ENCODE data around the gene EFCAB6. TPM values are rescaled to one million over a fixed set of nuclear protein-coding genes. Genes with fewer than 3 reads are reported as not detected.

The EFCAB6 gene
- total and polyA plus RNA-seq, 4 donors: 0.14 to 2.1 (median 0.53) TPM

- Histone ChIP-seq H3K4me3 (ENCODE audit: low read depth in 1 of 3, low read length in 3 of 3) (no peak overlapping the region), H3K9me3 (ENCODE audit: control insufficient read depth in 4 of 4, low read length in 3 of 4) (no peaks in the 10 kb centered on the region), H3K27ac (ENCODE audit: low read depth in 1 of 2, low read length in 2 of 2) (no peak overlapping the region), H3K36me3 (ENCODE audit: control insufficient read depth in 4 of 4, insufficient read depth in 3 of 4, low read depth in 1 of 4, low read length in 3 of 4) (peaks cover 4 to 38% (median 8%) of the 10 kb centered on the region in 4 donors), H3K4me1 (ENCODE audit: control insufficient read depth in 4 of 4, insufficient read depth in 4 of 4, low read length in 3 of 4) (no peaks in the 10 kb centered on the region), H3K9ac (ENCODE audit: low read depth in 1 of 2, low read length in 2 of 2) (no peak overlapping the region), H3K27me3 (ENCODE audit: control insufficient read depth in 4 of 4, insufficient read depth in 4 of 4, low read length in 3 of 4) (no peaks in the 10 kb centered on the region)
- WGBS: over 99% methylated on average over 3 of the region's 3 CpGs
- no peak for TF ChIP-seq GABPA (IDR thresholded peaks at IDR 0.05 in 1 of 2, conservative IDR thresholded peaks at IDR 0.05 in 1 of 2)
- no peak for TF ChIP-seq CTCF (IDR thresholded peaks at IDR 0.05; ENCODE audit: low read depth, low read length, missing input control)
- no peak for TF ChIP-seq RXRA (IDR thresholded peaks at IDR 0.05)
- no peak for TF ChIP-seq SP1 (IDR thresholded peaks at IDR 0.05)
- no peak for TF ChIP-seq ATF3 (IDR thresholded peaks at IDR 0.05)
- no peak for TF ChIP-seq REST (IDR thresholded peaks at IDR 0.05)
- no peak for TF ChIP-seq NR2F2 (IDR thresholded peaks at IDR 0.05)
- TF ChIP-seq YY1 (IDR thresholded peaks at IDR 0.05): no peak
- no peak for TF ChIP-seq FOXA2 (IDR thresholded peaks at IDR 0.05)
- TF ChIP-seq HNF4G (IDR thresholded peaks at IDR 0.05): no peak
- no peak for TF ChIP-seq HNF4A (conservative IDR thresholded peaks at IDR 0.05)
- TF ChIP-seq EGR1 (IDR thresholded peaks at IDR 0.05; ENCODE audit: low read depth in 2 of 2): no peak
- TF ChIP-seq ZBTB33 (IDR thresholded peaks at IDR 0.05): no peak
- TF ChIP-seq MAX (IDR thresholded peaks at IDR 0.05): no peak
- TF ChIP-seq TAF1 (conservative IDR thresholded peaks at IDR 0.05): no peak
- no peak for DNase-seq (ENCODE audit: low spot score)
These were observed 308.0 kb downstream of the EFCAB6 start for GRCh38 chr22:43504068-43504467.

- Histone ChIP-seq H3K27ac (ENCODE audit: low read depth in 1 of 2, low read length in 2 of 2) (no peak overlapping the region), H3K4me1 (ENCODE audit: control insufficient read depth in 4 of 4, insufficient read depth in 4 of 4, low read length in 3 of 4) (no peaks in the 10 kb centered on the region), H3K27me3 (ENCODE audit: control insufficient read depth in 4 of 4, insufficient read depth in 4 of 4, low read length in 3 of 4) (no peaks in the 10 kb centered on the region), H3K9ac (ENCODE audit: low read depth in 1 of 2, low read length in 2 of 2) (no peak overlapping the region), H3K36me3 (ENCODE audit: control insufficient read depth in 4 of 4, insufficient read depth in 3 of 4, low read depth in 1 of 4, low read length in 3 of 4) (peaks cover 4 to 34% (median 8%) of the 10 kb centered on the region in 4 donors), H3K4me3 (ENCODE audit: low read depth in 1 of 3, low read length in 3 of 3) (no peak overlapping the region), H3K9me3 (ENCODE audit: control insufficient read depth in 4 of 4, low read length in 3 of 4) (no peaks in the 10 kb centered on the region)
- 91% methylated on average over 20 of the region's 20 CpGs for WGBS
- TF ChIP-seq FOXA1 (IDR thresholded peaks at IDR 0.05): no peak
- TF ChIP-seq HNF4G (IDR thresholded peaks at IDR 0.05): no peak
- TF ChIP-seq ZBTB33 (IDR thresholded peaks at IDR 0.05): no peak
- TF ChIP-seq GABPA (IDR thresholded peaks at IDR 0.05 in 1 of 2, conservative IDR thresholded peaks at IDR 0.05 in 1 of 2): no peak
- TF ChIP-seq YY1 (IDR thresholded peaks at IDR 0.05): no peak
- no peak for DNase-seq (ENCODE audit: low spot score)
These were observed 309.7 kb downstream of the EFCAB6 start for GRCh38 chr22:43502306-43502874.
